H1 (cell line): ENCODE results near the gene IL12RB2.

Source experiments
- ASH2L ChIP-seq: fragments of 200-600, 300-600 bp; sonication (generic); IDR thresholded peaks from one replicate; pipeline ENCODE4 v1.7.1; 2017; ENCODE audit warnings: low read length
- ATF3 ChIP-seq: IDR thresholded peaks from 2 replicates; pipeline ENCODE4 v1.6.1; 2011; ENCODE audit warnings: low read depth, mild to moderate bottlenecking, low read length; ENCODE audit not compliant: insufficient read depth
- CHD2 ChIP-seq: IDR thresholded peaks from 2 replicates; pipeline ENCODE4 v1.6.1; 2012; ENCODE audit warnings: low read length, improper control_type of control experiment
- EGR1 ChIP-seq: IDR thresholded peaks from 2 replicates; pipeline ENCODE4 v1.6.1; 2011; ENCODE audit warnings: low read depth, low read length, borderline replicate concordance
- EP300 ChIP-seq, 2 experiments: IDR thresholded peaks; 1 replicate in 1 of 2; 2 replicates in 1 of 2; pipeline ENCODE4 v1.6.1; 2011 to 2012; ENCODE audit warnings: low read depth in 2 of 2, low read length in 2 of 2, mild to moderate bottlenecking in 2 of 2, borderline replicate concordance in 1 of 2, inconsistent platforms in 1 of 2, moderate library complexity in 1 of 2
- HDAC6 ChIP-seq: IDR thresholded peaks from one replicate; pipeline ENCODE4 v1.7.1; 2012; ENCODE audit warnings: low read depth, mild to moderate bottlenecking, inconsistent platforms, low read length, moderate library complexity
- MAX ChIP-seq: IDR thresholded peaks from 2 replicates; pipeline ENCODE4 v1.6.1; 2012; ENCODE audit warnings: inconsistent platforms
- TAF1 ChIP-seq: IDR thresholded peaks from 2 replicates; pipeline ENCODE4 v1.6.1; 2011; ENCODE audit warnings: mild to moderate bottlenecking, low read depth, low read length
- TEAD4 ChIP-seq: IDR thresholded peaks from 2 replicates; pipeline ENCODE4 v1.6.1; 2012; ENCODE audit warnings: low read depth, low read length, inconsistent platforms, mixed read lengths
- TF ChIP-seq, protein P1 (sequence below), 3 experiments: IDR thresholded peaks; 1 replicate in 2 of 3; 2 replicates in 1 of 3; pipeline versions ENCODE4 v1.5.1 to v1.6.1; 2011; ENCODE audit warnings: low read length in 3 of 3, mild to moderate bottlenecking in 3 of 3, inconsistent platforms in 2 of 3, low read depth in 1 of 3, moderate library complexity in 1 of 3; ENCODE audit not compliant: insufficient read depth in 1 of 3; ENCODE audit errors: control extremely low read depth in 1 of 3

GRCh38 chr1:67361641-67362040 is 54.0 kb downstream of the IL12RB2 start:
- no peak for TF ChIP-seq TAF1
- no peak for TF ChIP-seq HDAC6
- TF ChIP-seq, protein P1, sequence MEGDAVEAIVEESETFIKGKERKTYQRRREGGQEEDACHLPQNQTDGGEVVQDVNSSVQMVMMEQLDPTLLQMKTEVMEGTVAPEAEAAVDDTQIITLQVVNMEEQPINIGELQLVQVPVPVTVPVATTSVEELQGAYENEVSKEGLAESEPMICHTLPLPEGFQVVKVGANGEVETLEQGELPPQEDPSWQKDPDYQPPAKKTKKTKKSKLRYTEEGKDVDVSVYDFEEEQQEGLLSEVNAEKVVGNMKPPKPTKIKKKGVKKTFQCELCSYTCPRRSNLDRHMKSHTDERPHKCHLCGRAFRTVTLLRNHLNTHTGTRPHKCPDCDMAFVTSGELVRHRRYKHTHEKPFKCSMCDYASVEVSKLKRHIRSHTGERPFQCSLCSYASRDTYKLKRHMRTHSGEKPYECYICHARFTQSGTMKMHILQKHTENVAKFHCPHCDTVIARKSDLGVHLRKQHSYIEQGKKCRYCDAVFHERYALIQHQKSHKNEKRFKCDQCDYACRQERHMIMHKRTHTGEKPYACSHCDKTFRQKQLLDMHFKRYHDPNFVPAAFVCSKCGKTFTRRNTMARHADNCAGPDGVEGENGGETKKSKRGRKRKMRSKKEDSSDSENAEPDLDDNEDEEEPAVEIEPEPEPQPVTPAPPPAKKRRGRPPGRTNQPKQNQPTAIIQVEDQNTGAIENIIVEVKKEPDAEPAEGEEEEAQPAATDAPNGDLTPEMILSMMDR (IDR thresholded peaks at IDR 0.05; ENCODE audit: control extremely low read depth in 1 of 3, insufficient read depth in 1 of 3, low read depth in 1 of 3, low read length in 3 of 3), result no peak
- TF ChIP-seq EGR1, result no peak
- no peak for TF ChIP-seq EP300 (IDR thresholded peaks at IDR 0.05; ENCODE audit: borderline replicate concordance in 1 of 2, low read depth in 2 of 2, low read length in 2 of 2)
- no peak for TF ChIP-seq CHD2
- TF ChIP-seq ATF3, result no peak
- TF ChIP-seq ASH2L, result no peak
- no peak for TF ChIP-seq MAX
- no peak for TF ChIP-seq TEAD4
